Endothelial cell of umbilical vein (primary cell): Measurements from ENCODE around the gene OR6T1. TPM values are rescaled to one million over a fixed set of nuclear protein-coding genes. Genes with fewer than 3 reads are reported as not detected.

Experiments used
- BruUV-seq: library from RNA; stranded (reverse); fragments of 400-500 nt; replicated peaks from 2 replicates; lab custom pipeline; 2021; lab: Mats Ljungman, UMichigan
- CTCF ChIA-PET: fragments of 300-600, 350-600 bp; sonication (Branson Sonifier 250); formaldehyde crosslinking; loops from one replicate; lab custom pipeline; 2021; ENCODE audit warnings: antibody characterized with exemption, inconsistent platforms; lab: Charles Lee
- POLR2A ChIA-PET: fragments of 300-600, 350-600 bp; sonication (Branson Sonifier 250); formaldehyde crosslinking; loops from one replicate; lab custom pipeline; 2021; ENCODE audit warnings: antibody characterized with exemption, inconsistent platforms; lab: Charles Lee
- DNase-seq: peaks from one replicate; pipeline ENCODE4 v3.0.0-alpha.2; 2011; ENCODE audit warnings: low read depth, low spot score
- FAIRE-seq: peaks from 2 replicates; lab custom pipeline; 2011; peaks lifted over from hg19 to GRCh38; lab: Jason Lieb, UNC
- H2AFZ ChIP-seq: 2 replicates; pipeline ENCODE4 v1.6.0; 2012; ENCODE audit warnings: low read depth, low read length, control low read depth, inconsistent platforms
- H3K27ac ChIP-seq: 2 replicates; pipeline ENCODE4 v1.5.1; 2011; ENCODE audit warnings: low read depth, mild to moderate bottlenecking, control low read depth, low read length, moderate library complexity; ENCODE audit not compliant: insufficient read depth
- H3K27me3 ChIP-seq, 2 experiments: 2 replicates each; pipeline versions ENCODE4 v1.6.0 to v1.6.1; 2011; ENCODE audit warnings: low read length in 2 of 2, mixed read lengths in 1 of 2; ENCODE audit not compliant: control insufficient read depth in 2 of 2, insufficient read depth in 2 of 2
- H3K36me3 ChIP-seq, 2 experiments: 2 replicates in 1 of 2; 3 replicates in 1 of 2; pipeline ENCODE4 v1.5.1; 2011; ENCODE audit warnings: low read length in 2 of 2, mild to moderate bottlenecking in 1 of 2, moderate library complexity in 1 of 2; ENCODE audit not compliant: control insufficient read depth in 2 of 2, insufficient read depth in 2 of 2; ENCODE audit errors: extremely low read depth in 1 of 2
- H3K4me1 ChIP-seq: 3 replicates; pipeline ENCODE4 v1.5.1; 2011; ENCODE audit warnings: mild to moderate bottlenecking, low read length; ENCODE audit not compliant: control insufficient read depth, insufficient read depth; ENCODE audit errors: extremely low read depth
- H3K4me2 ChIP-seq: 2 replicates; pipeline ENCODE4 v1.6.1; 2011; ENCODE audit warnings: low read length, control low read depth, mixed read lengths; ENCODE audit not compliant: insufficient read depth
- H3K4me3 ChIP-seq, 3 experiments: fragments of 200-600 bp in 1 of 3; sonication (generic), shearing (Covaris generic) in 1 of 3; replicated peaks in 1 of 3; 2 replicates each; pipeline ENCODE4 v1.5.1; 2011 to 2016; ENCODE audit warnings: control low read depth in 3 of 3, low read length in 3 of 3, mild to moderate bottlenecking in 2 of 3, inconsistent platforms in 1 of 3, low read depth in 1 of 3, moderate library complexity in 1 of 3; ENCODE audit not compliant: insufficient read depth in 1 of 3
- H3K79me2 ChIP-seq: 2 replicates; pipeline ENCODE4 v1.6.0; 2012; ENCODE audit warnings: low read length, inconsistent platforms; ENCODE audit not compliant: control insufficient read depth, insufficient read depth
- H3K9ac ChIP-seq: replicated peaks from 2 replicates; pipeline ENCODE3; 2011; ENCODE audit warnings: low read length, control low read depth; ENCODE audit not compliant: insufficient read depth; ENCODE audit errors: extremely low read depth
- H3K9me1 ChIP-seq: replicated peaks from 3 replicates; pipeline ENCODE4 v1.6.0; 2011; ENCODE audit warnings: mild to moderate bottlenecking, low read length; ENCODE audit not compliant: control insufficient read depth, insufficient read depth; ENCODE audit errors: extremely low read depth
- H3K9me3 ChIP-seq: replicated peaks from 2 replicates; pipeline ENCODE4 v1.5.1; 2012; ENCODE audit warnings: low read length, inconsistent platforms; ENCODE audit not compliant: control insufficient read depth, insufficient read depth
- H4K20me1 ChIP-seq: replicated peaks from 2 replicates; pipeline ENCODE3; 2011; ENCODE audit warnings: mild to moderate bottlenecking, low read length; ENCODE audit not compliant: control insufficient read depth, insufficient read depth; ENCODE audit errors: extremely low read depth
- CTCF ChIP-seq, 2 donors: IDR thresholded peaks; 1 replicate in 1 of 2; 2 replicates in 1 of 2; pipeline ENCODE4 v1.5.1; 2011; ENCODE audit warnings: low read length in 2 of 2, mild to moderate bottlenecking in 2 of 2, moderate library complexity in 2 of 2, control low read depth in 1 of 2, inconsistent platforms in 1 of 2, low read depth in 1 of 2; ENCODE audit not compliant: insufficient read depth in 1 of 2; ENCODE audit errors: extremely low read depth in 1 of 2
- EZH2 ChIP-seq: IDR thresholded peaks from 2 replicates; pipeline ENCODE4 v1.6.1; 2012; ENCODE audit warnings: borderline replicate concordance, low read depth, mild to moderate bottlenecking, moderate library complexity, low read length, inconsistent platforms; ENCODE audit not compliant: severe bottlenecking
- FOS ChIP-seq: IDR thresholded peaks from 2 replicates; pipeline ENCODE4 v1.6.1; 2011; ENCODE audit warnings: mild to moderate bottlenecking, low read length, moderate library complexity, borderline replicate concordance; ENCODE audit not compliant: insufficient read depth
- GATA2 ChIP-seq: IDR thresholded peaks from 2 replicates; pipeline ENCODE4 v1.7.0; 2011; ENCODE audit warnings: low read depth, mild to moderate bottlenecking, moderate library complexity, mixed read lengths, low read length; ENCODE audit not compliant: insufficient read length, insufficient read depth
- JUN ChIP-seq: IDR thresholded peaks from 2 replicates; pipeline ENCODE4 v1.6.1; 2011; ENCODE audit warnings: borderline replicate concordance, low read depth; ENCODE audit not compliant: insufficient read length, insufficient read depth
- MAX ChIP-seq: IDR thresholded peaks from 2 replicates; pipeline ENCODE4 v1.6.1; 2011; ENCODE audit not compliant: insufficient read depth, insufficient read length
- MYC ChIP-seq: IDR thresholded peaks from one replicate; pipeline ENCODE4 v1.6.1; 2011; ENCODE audit warnings: mild to moderate bottlenecking, low read depth, low read length
- POLR2A ChIP-seq: IDR thresholded peaks from 2 replicates; pipeline ENCODE4 v1.6.1; 2012; ENCODE audit warnings: low read depth, mild to moderate bottlenecking, control low read depth, low read length
- POLR2AphosphoS5 ChIP-seq: IDR thresholded peaks from 2 replicates; pipeline ENCODE4 v1.6.1; 2012; ENCODE audit warnings: low read depth, mild to moderate bottlenecking, control low read depth, low read length, moderate library complexity; ENCODE audit not compliant: insufficient read depth
- dilution Hi-C: fragments of 300-500 bp; cut with MboI; formaldehyde crosslinking; loops from one replicate; pipeline ENCODE4 v1.15.0; 2019; ENCODE audit warnings: low sequenced_read_pairs; ENCODE audit not compliant: extremely low pct_ligation_motif_present
- intact Hi-C: fragments of 100-400 bp; cut with micrococcal nuclease; formaldehyde crosslinking; loops from one replicate; pipeline ENCODE4 v1.10.0; 2022
- polyA plus RNA-seq, 4 experiments: library from polyadenylated mRNA; depleted of rRNA in 3 of 4; stranded (reverse) in 3 of 4; unstranded in 1 of 4; fragments of >200 nt; gene quantifications; 2 replicates each; pipeline versions ENCODE4 v1.2.1 to v1.2.3, GENCODE V29; 2011 to 2012; ENCODE audit warnings: missing spikeins in 1 of 4
- total RNA-seq: library from RNA; stranded (reverse); gene quantifications from 2 replicates; pipeline ENCODE4 v1.2.3, GENCODE V29; 2021

OR6T1 gene
- total and polyA plus RNA-seq, 2 donors (not counting 3 experiments of a cell fraction or from before 2014, with no cell fraction given): not detected

- POLR2A ChIA-PET: no interaction called here
- DNase-seq (peak; percentile 96), FAIRE-seq (peak; percentile 95)
- Histone ChIP-seq H3K27ac (peak overlapping the region; percentile 93), H3K4me3 (no peak overlapping the region), H4K20me1 (no peaks in the 10 kb centered on the region), H3K9me3 (no peaks in the 10 kb centered on the region), H3K9ac (peak overlapping the region; percentile 58), H3K4me1 (peaks cover 24% of the 10 kb centered on the region), H3K4me2 (peak overlapping the region; percentile 72), H3K9me1 (no peaks in the 10 kb centered on the region), H3K27me3 (no peaks in the 10 kb centered on the region), H3K79me2 (no peaks in the 10 kb centered on the region), H2AFZ (no peak overlapping the region), H3K36me3 (no peaks in the 10 kb centered on the region)
- dilution Hi-C loops (no loop called here), intact Hi-C loops (loop anchor here (2.0 to 5.0 kb wide), 3 partner anchors 93 to 233 kb away; partner anchors contain the start of genes VWA5A and ZNF202)
- TF ChIP-seq GATA2 (peak; percentile 86), POLR2A (peak; percentile 54), CTCF (IDR thresholded peaks at IDR 0.05; ENCODE audit: extremely low read depth in 1 of 2, insufficient read depth in 1 of 2, low read depth in 1 of 2, low read length in 2 of 2) (no peak), MYC (no peak), EZH2 (no peak), MAX (no peak), POLR2AphosphoS5 (peak; percentile 72), JUN (peak; percentile 99), FOS (peak; percentile 99)
- CTCF ChIA-PET: interaction anchor here (0.9 to 2.0 kb wide), 3 partner anchors 98 to 263 kb away, joined by 3 to 8 read pairs (median 4); no protein-coding TSS in a partner anchor
- no TSS peak for BruUV-seq
These were observed 30.2 kb upstream of the OR6T1 start for GRCh38 chr11:123973816-123974215.
